Measurements from ENCODE around the gene SLC30A3. TPM values are rescaled to one million over a fixed set of nuclear protein-coding genes. Genes with fewer than 3 reads are reported as not detected.

The SLC30A3 gene
- total RNA-seq, 3 donors from 2014 or later (not counting 1 experiment from before 2014, with no cell fraction given): not detected

DNA sequence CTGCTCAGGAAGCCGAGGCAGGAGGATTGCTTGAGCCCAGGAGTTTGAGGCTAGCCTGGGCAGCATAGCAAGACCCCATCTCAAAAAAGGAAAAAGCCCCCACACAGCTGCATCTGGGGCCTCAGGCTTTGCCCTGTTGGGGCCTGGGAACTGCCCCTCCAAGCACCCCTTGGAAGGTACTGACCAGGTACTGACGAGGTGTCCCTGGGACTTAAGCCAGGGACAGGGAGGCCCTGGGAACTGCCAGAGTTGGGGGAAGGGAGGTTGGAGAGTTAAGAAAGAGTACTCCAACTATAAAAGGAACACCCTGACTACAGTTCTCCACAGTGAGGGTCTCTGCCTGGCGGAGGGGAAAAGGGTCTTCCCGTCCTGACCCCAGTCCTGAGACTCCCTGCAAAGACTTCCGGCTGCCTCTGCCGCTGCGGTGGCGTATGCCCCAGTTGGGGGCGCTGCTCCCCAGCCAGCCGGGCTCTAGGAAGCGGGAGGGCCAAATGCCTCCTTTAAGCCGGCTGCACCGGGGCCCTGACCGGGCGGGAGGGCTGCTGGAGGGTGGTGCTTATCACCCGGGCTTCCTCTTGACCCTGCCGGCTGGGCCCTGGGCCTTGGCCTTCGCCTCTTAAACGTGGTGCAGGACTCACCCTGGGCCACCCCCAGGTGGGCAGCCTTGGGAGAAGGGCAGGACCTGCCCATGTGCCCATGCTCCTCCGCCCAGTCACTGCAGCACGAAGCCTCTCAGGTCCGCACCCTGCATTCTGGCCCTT is 12.8 kb downstream of the SLC30A3 start:
- H3K4me3 ChIP-seq (ENCODE audit: low read length): no peak overlapping the region
- DNase-seq: peak; percentile 32 to 67
- Mint-ChIP-seq H3K36me3 (no peaks in the 10 kb centered on the region), H3K4me1 (no peaks in the 10 kb centered on the region), H3K9me3 (no peaks in the 10 kb centered on the region), H3K4me3 (no peak overlapping the region), H3K27ac (no peak overlapping the region), H3K27me3 (ENCODE audit: low read depth in 2 of 2) (peaks cover 11 to 22% of the 10 kb centered on the region in 2 donors)
- TF ChIP-seq, protein P1, sequence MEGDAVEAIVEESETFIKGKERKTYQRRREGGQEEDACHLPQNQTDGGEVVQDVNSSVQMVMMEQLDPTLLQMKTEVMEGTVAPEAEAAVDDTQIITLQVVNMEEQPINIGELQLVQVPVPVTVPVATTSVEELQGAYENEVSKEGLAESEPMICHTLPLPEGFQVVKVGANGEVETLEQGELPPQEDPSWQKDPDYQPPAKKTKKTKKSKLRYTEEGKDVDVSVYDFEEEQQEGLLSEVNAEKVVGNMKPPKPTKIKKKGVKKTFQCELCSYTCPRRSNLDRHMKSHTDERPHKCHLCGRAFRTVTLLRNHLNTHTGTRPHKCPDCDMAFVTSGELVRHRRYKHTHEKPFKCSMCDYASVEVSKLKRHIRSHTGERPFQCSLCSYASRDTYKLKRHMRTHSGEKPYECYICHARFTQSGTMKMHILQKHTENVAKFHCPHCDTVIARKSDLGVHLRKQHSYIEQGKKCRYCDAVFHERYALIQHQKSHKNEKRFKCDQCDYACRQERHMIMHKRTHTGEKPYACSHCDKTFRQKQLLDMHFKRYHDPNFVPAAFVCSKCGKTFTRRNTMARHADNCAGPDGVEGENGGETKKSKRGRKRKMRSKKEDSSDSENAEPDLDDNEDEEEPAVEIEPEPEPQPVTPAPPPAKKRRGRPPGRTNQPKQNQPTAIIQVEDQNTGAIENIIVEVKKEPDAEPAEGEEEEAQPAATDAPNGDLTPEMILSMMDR (IDR thresholded peaks at IDR 0.05): peak; percentile 20
- intact Hi-C loops (cut with micrococcal nuclease): no loop called here
- no peak overlapping the region for H3K27ac ChIP-seq (ENCODE audit: low read length)
- ATAC-seq: peak in 2 of 3 donors; percentile 52 to 78
- H3K9me3 ChIP-seq (ENCODE audit: control insufficient read depth, insufficient read depth, low read length): no peaks in the 10 kb centered on the region
- peaks cover 4% of the 10 kb centered on the region for H3K4me1 ChIP-seq (ENCODE audit: control insufficient read depth, insufficient read depth, low read length)
- WGBS (ENCODE audit: insufficient coverage): 26% methylated on average over 22 of the region's 22 CpGs
- H3K27me3 ChIP-seq (ENCODE audit: control insufficient read depth, insufficient read depth, low read length): peaks cover 2% of the 10 kb centered on the region
- no peaks in the 10 kb centered on the region for H3K36me3 ChIP-seq (ENCODE audit: control insufficient read depth, insufficient read depth, low read length)

DNA sequence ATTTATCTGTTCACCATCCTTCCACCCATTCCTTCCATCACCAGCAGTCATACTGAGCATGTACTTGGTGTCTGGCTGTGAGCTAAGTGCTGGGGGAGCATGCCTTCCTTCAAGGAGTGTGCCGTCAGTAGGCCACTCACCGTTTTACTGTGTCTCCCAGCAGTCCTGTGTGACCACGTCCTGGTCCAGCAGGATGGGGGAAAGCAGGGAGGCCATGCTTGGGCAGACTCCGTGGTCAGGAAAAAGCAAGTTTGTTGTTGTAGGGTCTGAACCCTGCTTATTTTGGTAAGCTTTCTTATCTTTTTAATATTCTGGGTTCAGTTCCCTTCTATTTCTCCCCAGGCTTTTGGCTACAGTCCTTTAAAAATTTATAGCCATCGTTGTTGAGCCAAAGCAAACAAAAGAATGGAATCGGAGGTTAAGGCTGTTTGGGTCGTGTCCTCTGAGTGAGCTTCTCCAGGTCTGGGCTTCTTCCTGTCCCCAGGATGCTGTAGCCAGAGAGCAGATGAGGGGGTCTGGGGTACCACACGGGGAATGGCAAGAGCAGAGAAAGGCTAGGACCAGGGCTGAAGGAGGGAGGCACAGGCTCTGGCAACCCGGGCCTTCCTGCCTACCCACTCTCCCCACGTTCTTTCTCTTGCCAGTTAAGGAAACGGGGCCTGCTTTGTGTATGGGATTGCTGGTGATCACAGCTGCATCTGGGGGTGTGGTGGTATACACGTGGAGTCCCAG is 13.5 kb downstream of the SLC30A3 start:
- H3K27ac Mint-ChIP-seq: no peak overlapping the region
- Histone ChIP-seq H3K27me3 (ENCODE audit: control insufficient read depth, insufficient read depth, low read length) (peaks cover under 1% of the 10 kb centered on the region), H3K36me3 (ENCODE audit: control insufficient read depth, insufficient read depth, low read length) (peaks cover 2% of the 10 kb centered on the region), H3K4me3 (ENCODE audit: low read length) (no peak overlapping the region), H3K4me1 (ENCODE audit: control insufficient read depth, insufficient read depth, low read length) (peaks cover 4% of the 10 kb centered on the region), H3K9me3 (ENCODE audit: control insufficient read depth, insufficient read depth, low read length) (no peaks in the 10 kb centered on the region), H3K27ac (ENCODE audit: low read length) (no peak overlapping the region)
- H3K36me3 Mint-ChIP-seq: no peaks in the 10 kb centered on the region
- no peaks in the 10 kb centered on the region for H3K9me3 Mint-ChIP-seq
- 78% methylated on average over 12 of the region's 12 CpGs for WGBS (ENCODE audit: insufficient coverage)
- H3K4me3 Mint-ChIP-seq: no peak overlapping the region
- intact Hi-C loops (cut with micrococcal nuclease): no loop called here
- TF ChIP-seq, protein P1 (IDR thresholded peaks at IDR 0.05): no peak
- DNase-seq (no peak), ATAC-seq (no peak)
- no peaks in the 10 kb centered on the region for H3K4me1 Mint-ChIP-seq
- peaks cover 8 to 15% of the 10 kb centered on the region in 2 donors for H3K27me3 Mint-ChIP-seq (ENCODE audit: low read depth in 2 of 2)

DNA sequence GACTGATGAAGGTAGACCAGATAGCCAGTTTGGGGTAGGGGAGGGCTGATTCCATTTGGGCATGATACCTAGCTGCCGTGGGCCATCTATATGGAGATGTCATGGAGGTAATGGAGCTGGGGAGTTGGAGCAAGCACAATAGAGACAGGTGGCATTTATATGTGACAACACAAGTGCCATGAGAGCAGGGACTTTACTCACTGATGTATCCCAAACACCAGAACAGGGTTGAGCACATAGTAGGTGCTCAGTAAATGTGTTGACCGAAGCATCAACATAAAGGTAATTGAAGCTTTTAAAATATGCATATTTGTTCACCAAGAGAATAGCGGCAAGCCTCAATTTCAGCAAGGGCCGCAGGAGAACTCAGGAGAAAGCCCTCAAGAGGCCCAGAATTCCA is 15.0 kb downstream of the SLC30A3 start:
- Mint-ChIP-seq H3K27me3 (ENCODE audit: low read depth in 2 of 2) (peaks cover 8 to 15% of the 10 kb centered on the region in 2 donors), H3K27ac (no peak overlapping the region), H3K4me1 (no peaks in the 10 kb centered on the region), H3K4me3 (no peak overlapping the region), H3K36me3 (no peaks in the 10 kb centered on the region), H3K9me3 (no peaks in the 10 kb centered on the region)
- H3K4me1 ChIP-seq (ENCODE audit: control insufficient read depth, insufficient read depth, low read length): peaks cover 4% of the 10 kb centered on the region
- no peak overlapping the region for H3K27ac ChIP-seq (ENCODE audit: low read length)
- peaks cover 10% of the 10 kb centered on the region for H3K36me3 ChIP-seq (ENCODE audit: control insufficient read depth, insufficient read depth, low read length)
- ATAC-seq: no peak
- H3K4me3 ChIP-seq (ENCODE audit: low read length): no peak overlapping the region
- intact Hi-C loops (cut with micrococcal nuclease): no loop called here
- no peaks in the 10 kb centered on the region for H3K9me3 ChIP-seq (ENCODE audit: control insufficient read depth, insufficient read depth, low read length)
- TF ChIP-seq, protein P1 (IDR thresholded peaks at IDR 0.05): no peak
- DNase-seq: no peak
- WGBS (ENCODE audit: insufficient coverage): 86% methylated on average over 4 of the region's 4 CpGs
- no peaks in the 10 kb centered on the region for H3K27me3 ChIP-seq (ENCODE audit: control insufficient read depth, insufficient read depth, low read length)
